WTC11 (cell line): ENCODE data around the gene PRKD1. TPM values are rescaled to one million over a fixed set of nuclear protein-coding genes. Genes with fewer than 3 reads are reported as not detected.

Source experiments
- ATAC-seq: fragments of 200-7000 bp; cut with Tn5 transposase; 2 replicates; pipeline ENCODE4 v1.10.0; 2021; ENCODE audit warnings: mild to moderate bottlenecking, moderate library complexity
- CTCF ChIA-PET: fragments of 300-600 bp; sonication (Branson Sonifier 250); formaldehyde crosslinking; loops from one replicate; lab custom pipeline; 2021; ENCODE audit warnings: antibody characterized with exemption; lab: Charles Lee
- POLR2A ChIA-PET: fragments of 350-600 bp; sonication (Branson Sonifier 250); formaldehyde crosslinking; loops from one replicate; lab custom pipeline; 2021; ENCODE audit warnings: antibody characterized with exemption; lab: Charles Lee
- DNase-seq: peaks from one replicate; pipeline ENCODE4 v3.0.0; 2021; ENCODE audit warnings: low spot score
- H3K27ac Mint-ChIP-seq: 2 replicates; pipeline ENCODE4 v1.8.0; 2021; ENCODE audit warnings: mixed read lengths
- H3K27me3 Mint-ChIP-seq: 2 replicates; pipeline ENCODE4 v1.8.0; 2021; ENCODE audit warnings: low read depth, mild to moderate bottlenecking, moderate library complexity, mixed read lengths
- H3K36me3 Mint-ChIP-seq: 2 replicates; pipeline ENCODE4 v1.8.0; 2021; ENCODE audit warnings: mixed read lengths
- H3K4me1 Mint-ChIP-seq: 2 replicates; pipeline ENCODE4 v1.8.0; 2022; ENCODE audit warnings: mixed read lengths
- H3K4me3 Mint-ChIP-seq: 2 replicates; pipeline ENCODE4 v1.8.0; 2021; ENCODE audit warnings: mild to moderate bottlenecking, moderate library complexity, mixed read lengths
- H3K9me3 Mint-ChIP-seq: 2 replicates; pipeline ENCODE4 v1.8.0; 2021; ENCODE audit warnings: mixed read lengths
- EMX1 ChIP-seq: fragments of 250-450 bp; sonication (Bioruptor Pico); IDR thresholded peaks from 2 replicates; pipeline ENCODE4 v1.8.0; 2021; ENCODE audit warnings: mild to moderate bottlenecking
- FOXK1 ChIP-seq: sonication (generic); formaldehyde crosslinking; IDR thresholded peaks from 2 replicates; pipeline ENCODE4 v1.8.0; 2022; ENCODE audit warnings: mild to moderate bottlenecking, moderate library complexity, missing genetic modification reagents
- FOXP1 ChIP-seq: sonication (generic); formaldehyde crosslinking; IDR thresholded peaks from 2 replicates; pipeline ENCODE4 v1.8.0; 2022; ENCODE audit warnings: missing genetic modification reagents, mild to moderate bottlenecking, moderate library complexity, borderline replicate concordance
- GABPB1 ChIP-seq: sonication (generic); formaldehyde crosslinking; IDR thresholded peaks from 2 replicates; pipeline ENCODE4 v1.8.1; 2023; ENCODE audit warnings: mild to moderate bottlenecking, missing genetic modification reagents
- HMGA2 ChIP-seq: fragments of 250-450 bp; sonication (Bioruptor Pico); IDR thresholded peaks from 2 replicates; pipeline ENCODE4 v1.4.0; 2021; ENCODE audit warnings: mild to moderate bottlenecking, moderate library complexity
- JAZF1 ChIP-seq: fragments of 250-450 bp; sonication (Bioruptor Pico); IDR thresholded peaks from 2 replicates; pipeline ENCODE4 v1.9.0; 2021; ENCODE audit warnings: moderate library complexity, mild to moderate bottlenecking, inconsistent platforms
- JUN ChIP-seq: sonication (generic); formaldehyde crosslinking; IDR thresholded peaks from 2 replicates; pipeline ENCODE4 v1.8.0; 2023; ENCODE audit warnings: mild to moderate bottlenecking, missing genetic modification reagents
- MYBL2 ChIP-seq: sonication (generic); formaldehyde crosslinking; IDR thresholded peaks from 2 replicates; pipeline ENCODE4 v1.8.1; 2023; ENCODE audit warnings: mild to moderate bottlenecking, moderate library complexity, missing genetic modification reagents
- NFATC4 ChIP-seq: fragments of 250-450 bp; sonication (Bioruptor Pico); IDR thresholded peaks from 2 replicates; pipeline ENCODE4 v1.9.0; 2021; ENCODE audit warnings: mild to moderate bottlenecking
- NFYB ChIP-seq: sonication (generic); formaldehyde crosslinking; conservative IDR thresholded peaks from 2 replicates; pipeline ENCODE4 v1.8.0; 2022; ENCODE audit warnings: low read depth, missing genetic modification reagents
- NR2C2 ChIP-seq: sonication (generic); formaldehyde crosslinking; IDR thresholded peaks from 2 replicates; pipeline ENCODE4 v1.8.0; 2022; ENCODE audit warnings: mild to moderate bottlenecking, missing genetic modification reagents
- NR3C1 ChIP-seq: sonication (generic); formaldehyde crosslinking; conservative IDR thresholded peaks from 2 replicates; pipeline ENCODE4 v1.8.1; 2023; ENCODE audit warnings: low read depth, mild to moderate bottlenecking, missing genetic modification reagents
- TCF7 ChIP-seq: sonication (generic); formaldehyde crosslinking; IDR thresholded peaks from 2 replicates; pipeline ENCODE4 v1.8.0; 2022; ENCODE audit warnings: mild to moderate bottlenecking, low read depth, missing genetic modification reagents, moderate library complexity
- TEAD1 ChIP-seq: sonication (generic); formaldehyde crosslinking; IDR thresholded peaks from 2 replicates; pipeline ENCODE4 v1.8.0; 2022; ENCODE audit warnings: mild to moderate bottlenecking, missing genetic modification reagents
- TP53 ChIP-seq: sonication (generic); formaldehyde crosslinking; IDR thresholded peaks from 2 replicates; pipeline ENCODE4 v1.8.1; 2023; ENCODE audit warnings: mild to moderate bottlenecking, missing genetic modification reagents
- ZNF219 ChIP-seq: sonication (generic); formaldehyde crosslinking; IDR thresholded peaks from 2 replicates; pipeline ENCODE4 v1.8.0; 2023; ENCODE audit warnings: missing genetic modification reagents, mild to moderate bottlenecking, borderline replicate concordance
- ZNF317 ChIP-seq: sonication (generic); formaldehyde crosslinking; IDR thresholded peaks from 2 replicates; pipeline ENCODE4 v1.8.1; 2023; ENCODE audit warnings: low read depth, mild to moderate bottlenecking, moderate library complexity, missing genetic modification reagents, borderline replicate concordance
- total RNA-seq: library from RNA; stranded (reverse); gene quantifications from 3 replicates; pipeline ENCODE4 v1.2.3, GENCODE V29; 2021
- TF ChIP-seq, protein P1 (sequence below): sonication (generic); formaldehyde crosslinking; IDR thresholded peaks from 2 replicates; pipeline ENCODE4 v1.8.1; 2022; ENCODE audit warnings: low read depth, mild to moderate bottlenecking, moderate library complexity, missing genetic modification reagents, borderline replicate concordance
- TF ChIP-seq, protein P2 (sequence below): fragments of 250-450 bp; sonication (Bioruptor Pico); IDR thresholded peaks from 2 replicates; pipeline ENCODE4 v1.9.0; 2021; ENCODE audit warnings: mild to moderate bottlenecking
- TF ChIP-seq, protein P3 (sequence below): fragments of 250-450 bp; sonication (Bioruptor Pico); IDR thresholded peaks from 2 replicates; pipeline ENCODE4 v1.9.0; 2021; ENCODE audit warnings: mild to moderate bottlenecking
- TF ChIP-seq, protein P4 (sequence below): sonication (generic); formaldehyde crosslinking; IDR thresholded peaks from 2 replicates; pipeline ENCODE4 v1.8.1; 2022; ENCODE audit warnings: missing genetic modification reagents, borderline replicate concordance
- TF ChIP-seq, protein P5 (sequence below): fragments of 250-450 bp; sonication (Bioruptor Pico); IDR thresholded peaks from 2 replicates; pipeline ENCODE4 v2.1.2; 2022; ENCODE audit warnings: mild to moderate bottlenecking, moderate library complexity

The PRKD1 gene
- total RNA-seq, 1 experiment from 2014 or later, result 7.6 TPM

DNA sequence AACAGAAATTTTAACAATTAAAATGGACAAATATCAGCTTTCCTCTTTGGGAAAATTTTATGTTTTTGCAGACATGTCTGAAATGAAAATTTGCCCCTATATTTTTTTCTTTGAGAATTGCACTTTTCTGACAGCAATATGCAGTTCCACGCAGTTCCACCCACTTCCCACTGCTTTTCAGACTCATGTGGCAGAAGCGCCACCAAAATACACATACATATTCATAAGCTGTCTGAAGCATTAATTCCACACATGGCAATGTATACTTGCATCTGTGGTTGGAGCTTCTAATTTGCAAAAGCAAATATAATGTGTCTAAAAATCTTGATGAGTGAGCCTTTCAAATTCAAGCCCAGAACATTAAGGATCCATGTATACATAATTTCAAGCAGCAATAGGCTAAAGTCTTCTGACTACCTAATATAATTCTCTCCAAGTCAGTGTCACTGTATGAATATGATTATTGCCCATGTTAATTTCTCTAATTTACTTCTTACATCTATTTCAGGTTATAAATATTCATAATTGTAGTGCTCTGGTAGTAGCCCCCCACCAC, 129.5 kb downstream of the PRKD1 start:
- no peaks in the 10 kb centered on the region for H3K36me3 Mint-ChIP-seq
- ChIA-PET CTCF (interaction anchor here (1.0 kb wide), 1 partner anchor 417 kb away, joined by 3 read pairs; no protein-coding TSS in a partner anchor), POLR2A (no interaction called here)
- H3K9me3 Mint-ChIP-seq, result no peaks in the 10 kb centered on the region
- TF ChIP-seq MYBL2 (CRISPR knock-in tag), result no peak
- TF ChIP-seq TCF7 (CRISPR knock-in tag), result no peak
- TF ChIP-seq NR2C2 (CRISPR knock-in tag), result no peak
- no peak for TF ChIP-seq FOXP1 (CRISPR knock-in tag)
- TF ChIP-seq NFYB, result no peak
- TF ChIP-seq JAZF1 (CRISPR knock-in tag), result no peak
- no peak for TF ChIP-seq TP53
- no peak for TF ChIP-seq ZNF317
- DNase-seq (no peak), ATAC-seq (no peak)
- H3K4me1 Mint-ChIP-seq, result peaks cover 29% of the 10 kb centered on the region
- H3K4me3 Mint-ChIP-seq, result no peak overlapping the region
- H3K27me3 Mint-ChIP-seq, result no peaks in the 10 kb centered on the region
- H3K27ac Mint-ChIP-seq, result no peak overlapping the region

DNA sequence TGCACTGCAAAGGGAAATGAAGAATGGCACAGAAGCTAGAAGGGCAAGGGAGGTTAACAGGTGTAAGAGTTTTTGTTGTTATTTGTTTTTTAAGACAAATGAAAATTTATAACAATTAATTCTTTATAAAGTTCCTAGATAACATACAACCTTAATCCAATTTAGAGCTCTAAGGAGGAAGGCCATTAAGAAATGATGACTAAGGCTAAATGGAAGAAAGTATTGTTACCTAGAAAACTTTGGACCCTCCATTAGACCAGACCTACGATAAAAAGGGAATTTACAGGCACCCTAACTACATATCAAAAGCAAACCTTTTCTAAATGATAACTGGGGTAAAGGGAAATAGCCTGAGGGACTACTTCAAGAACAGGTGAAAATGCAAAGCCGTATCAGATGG, 130.8 kb downstream of the PRKD1 start:
- H3K4me1 Mint-ChIP-seq, result peaks cover 26% of the 10 kb centered on the region
- no peaks in the 10 kb centered on the region for H3K36me3 Mint-ChIP-seq
- H3K4me3 Mint-ChIP-seq, result no peak overlapping the region
- CTCF ChIA-PET, result no interaction called here
- ATAC-seq, result no peak
- no peak for TF ChIP-seq FOXP1 (CRISPR knock-in tag)
- TF ChIP-seq, protein P1, sequence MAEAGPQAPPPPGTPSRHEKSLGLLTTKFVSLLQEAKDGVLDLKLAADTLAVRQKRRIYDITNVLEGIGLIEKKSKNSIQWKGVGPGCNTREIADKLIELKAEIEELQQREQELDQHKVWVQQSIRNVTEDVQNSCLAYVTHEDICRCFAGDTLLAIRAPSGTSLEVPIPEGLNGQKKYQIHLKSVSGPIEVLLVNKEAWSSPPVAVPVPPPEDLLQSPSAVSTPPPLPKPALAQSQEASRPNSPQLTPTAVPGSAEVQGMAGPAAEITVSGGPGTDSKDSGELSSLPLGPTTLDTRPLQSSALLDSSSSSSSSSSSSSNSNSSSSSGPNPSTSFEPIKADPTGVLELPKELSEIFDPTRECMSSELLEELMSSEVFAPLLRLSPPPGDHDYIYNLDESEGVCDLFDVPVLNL (CRISPR knock-in tag), result no peak
- no peak for TF ChIP-seq TCF7 (CRISPR knock-in tag)
- TF ChIP-seq MYBL2 (CRISPR knock-in tag), result no peak
- TF ChIP-seq TEAD1, result no peak
- no peak for TF ChIP-seq EMX1
- no peak for TF ChIP-seq GABPB1 (CRISPR knock-in tag)
- TF ChIP-seq NR3C1 (CRISPR knock-in tag), result no peak
- TF ChIP-seq ZNF317, result no peak
- TF ChIP-seq JUN, result no peak
- TF ChIP-seq HMGA2, result no peak
- TF ChIP-seq, protein P2, sequence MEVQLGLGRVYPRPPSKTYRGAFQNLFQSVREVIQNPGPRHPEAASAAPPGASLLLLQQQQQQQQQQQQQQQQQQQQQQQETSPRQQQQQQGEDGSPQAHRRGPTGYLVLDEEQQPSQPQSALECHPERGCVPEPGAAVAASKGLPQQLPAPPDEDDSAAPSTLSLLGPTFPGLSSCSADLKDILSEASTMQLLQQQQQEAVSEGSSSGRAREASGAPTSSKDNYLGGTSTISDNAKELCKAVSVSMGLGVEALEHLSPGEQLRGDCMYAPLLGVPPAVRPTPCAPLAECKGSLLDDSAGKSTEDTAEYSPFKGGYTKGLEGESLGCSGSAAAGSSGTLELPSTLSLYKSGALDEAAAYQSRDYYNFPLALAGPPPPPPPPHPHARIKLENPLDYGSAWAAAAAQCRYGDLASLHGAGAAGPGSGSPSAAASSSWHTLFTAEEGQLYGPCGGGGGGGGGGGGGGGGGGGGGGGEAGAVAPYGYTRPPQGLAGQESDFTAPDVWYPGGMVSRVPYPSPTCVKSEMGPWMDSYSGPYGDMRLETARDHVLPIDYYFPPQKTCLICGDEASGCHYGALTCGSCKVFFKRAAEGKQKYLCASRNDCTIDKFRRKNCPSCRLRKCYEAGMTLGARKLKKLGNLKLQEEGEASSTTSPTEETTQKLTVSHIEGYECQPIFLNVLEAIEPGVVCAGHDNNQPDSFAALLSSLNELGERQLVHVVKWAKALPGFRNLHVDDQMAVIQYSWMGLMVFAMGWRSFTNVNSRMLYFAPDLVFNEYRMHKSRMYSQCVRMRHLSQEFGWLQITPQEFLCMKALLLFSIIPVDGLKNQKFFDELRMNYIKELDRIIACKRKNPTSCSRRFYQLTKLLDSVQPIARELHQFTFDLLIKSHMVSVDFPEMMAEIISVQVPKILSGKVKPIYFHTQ (CRISPR knock-in tag), result no peak
- no peak for TF ChIP-seq NR2C2 (CRISPR knock-in tag)
- no peak for TF ChIP-seq NFATC4 (CRISPR knock-in tag)
- TF ChIP-seq ZNF219, result no peak
- TF ChIP-seq, protein P3, sequence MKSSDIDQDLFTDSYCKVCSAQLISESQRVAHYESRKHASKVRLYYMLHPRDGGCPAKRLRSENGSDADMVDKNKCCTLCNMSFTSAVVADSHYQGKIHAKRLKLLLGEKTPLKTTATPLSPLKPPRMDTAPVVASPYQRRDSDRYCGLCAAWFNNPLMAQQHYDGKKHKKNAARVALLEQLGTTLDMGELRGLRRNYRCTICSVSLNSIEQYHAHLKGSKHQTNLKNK (CRISPR knock-in tag), result no peak
- no peaks in the 10 kb centered on the region for H3K27me3 Mint-ChIP-seq
- POLR2A ChIA-PET, result no interaction called here
- DNase-seq, result no peak
- no peak overlapping the region for H3K27ac Mint-ChIP-seq
- H3K9me3 Mint-ChIP-seq, result no peaks in the 10 kb centered on the region

DNA sequence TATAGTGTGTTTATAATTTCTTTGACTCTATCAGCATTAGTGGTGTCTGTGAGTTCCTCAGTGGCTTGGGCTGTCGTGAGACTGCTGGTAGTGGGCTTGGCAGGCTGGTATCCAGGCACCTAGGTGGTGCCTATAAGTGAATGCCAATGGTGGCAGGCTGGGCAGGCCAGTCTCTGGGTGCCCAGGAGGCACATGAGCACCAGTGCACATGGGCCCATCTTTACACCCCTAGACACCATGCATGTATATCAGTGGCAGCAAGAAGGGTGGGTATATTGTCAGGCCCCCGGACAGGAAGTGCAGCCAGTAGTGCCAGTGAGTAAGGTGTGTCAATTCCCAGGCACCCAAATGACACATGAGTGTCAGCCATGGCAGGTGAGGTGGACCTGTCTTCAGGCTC, 138.2 kb downstream of the PRKD1 start:
- H3K36me3 Mint-ChIP-seq, result no peaks in the 10 kb centered on the region

More for the DNA sequence above, 138.2 kb downstream of the PRKD1 start:
- ChIA-PET CTCF (no interaction called here), POLR2A (no interaction called here)
- H3K4me1 Mint-ChIP-seq, result no peaks in the 10 kb centered on the region
- TF ChIP-seq, protein P3 (CRISPR knock-in tag), result no peak
- no peak for TF ChIP-seq FOXK1
- TF ChIP-seq, protein P4, sequence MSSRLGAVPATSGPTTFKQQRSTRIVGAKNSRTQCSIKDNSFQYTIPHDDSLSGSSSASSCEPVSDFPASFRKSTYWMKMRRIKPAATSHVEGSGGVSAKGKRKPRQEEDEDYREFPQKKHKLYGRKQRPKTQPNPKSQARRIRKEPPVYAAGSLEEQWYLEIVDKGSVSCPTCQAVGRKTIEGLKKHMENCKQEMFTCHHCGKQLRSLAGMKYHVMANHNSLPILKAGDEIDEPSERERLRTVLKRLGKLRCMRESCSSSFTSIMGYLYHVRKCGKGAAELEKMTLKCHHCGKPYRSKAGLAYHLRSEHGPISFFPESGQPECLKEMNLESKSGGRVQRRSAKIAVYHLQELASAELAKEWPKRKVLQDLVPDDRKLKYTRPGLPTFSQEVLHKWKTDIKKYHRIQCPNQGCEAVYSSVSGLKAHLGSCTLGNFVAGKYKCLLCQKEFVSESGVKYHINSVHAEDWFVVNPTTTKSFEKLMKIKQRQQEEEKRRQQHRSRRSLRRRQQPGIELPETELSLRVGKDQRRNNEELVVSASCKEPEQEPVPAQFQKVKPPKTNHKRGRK, result no peak
- TF ChIP-seq, protein P5, sequence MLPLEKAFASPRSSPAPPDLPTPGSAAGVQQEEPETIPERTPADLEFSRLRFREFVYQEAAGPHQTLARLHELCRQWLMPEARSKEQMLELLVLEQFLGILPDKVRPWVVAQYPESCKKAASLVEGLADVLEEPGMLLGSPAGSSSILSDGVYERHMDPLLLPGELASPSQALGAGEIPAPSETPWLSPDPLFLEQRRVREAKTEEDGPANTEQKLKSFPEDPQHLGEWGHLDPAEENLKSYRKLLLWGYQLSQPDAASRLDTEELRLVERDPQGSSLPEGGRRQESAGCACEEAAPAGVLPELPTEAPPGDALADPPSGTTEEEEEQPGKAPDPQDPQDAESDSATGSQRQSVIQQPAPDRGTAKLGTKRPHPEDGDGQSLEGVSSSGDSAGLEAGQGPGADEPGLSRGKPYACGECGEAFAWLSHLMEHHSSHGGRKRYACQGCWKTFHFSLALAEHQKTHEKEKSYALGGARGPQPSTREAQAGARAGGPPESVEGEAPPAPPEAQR (CRISPR knock-in tag), result no peak
- no peak overlapping the region for H3K27ac Mint-ChIP-seq
- H3K27me3 Mint-ChIP-seq, result no peaks in the 10 kb centered on the region
- H3K4me3 Mint-ChIP-seq, result no peak overlapping the region
- H3K9me3 Mint-ChIP-seq, result no peaks in the 10 kb centered on the region; the same call in 1 of the 2 replicates
- no peak for DNase-seq
- no peak for ATAC-seq
